IMR-90 (cell line): ENCODE measurements around the gene FBXL5. TPM values are rescaled to one million over a fixed set of nuclear protein-coding genes. Genes with fewer than 3 reads are reported as not detected.

Source experiments
- ATAC-seq: fragments of 200-7000 bp; cut with Tn5 transposase; 2 replicates; pipeline ENCODE4 v1.9.1; 2020; ENCODE audit warnings: low read depth, mild to moderate bottlenecking, moderate library complexity
- BruUV-seq: library from RNA; stranded (reverse); fragments of 400-500 nt; replicated peaks from 2 replicates; lab custom pipeline; 2021; lab: Mats Ljungman, UMichigan
- CTCF ChIA-PET: fragments of 300-600 bp; formaldehyde crosslinking; extraction: SDS; loops from one replicate; lab custom pipeline; 2021; ENCODE audit warnings: antibody characterized with exemption; lab: Yijun Ruan, JAX
- POLR2A ChIA-PET: fragments of 300-600 bp; sonication (Branson Sonifier 250); formaldehyde crosslinking; loops from one replicate; lab custom pipeline; 2022; ENCODE audit warnings: antibody characterized with exemption; ENCODE audit not compliant: unreplicated experiment; lab: Charles Lee
- DNase-seq: peaks from one replicate; pipeline ENCODE4 v3.0.0; 2013
- H2AFZ ChIP-seq: replicated peaks from 2 replicates; pipeline ENCODE3; 2013; ENCODE audit warnings: low read length, mild to moderate bottlenecking; ENCODE audit not compliant: poor library complexity
- H2AK5ac ChIP-seq: 2 replicates; pipeline ENCODE4 v1.6.1; 2013; ENCODE audit warnings: low read depth, low read length, inconsistent platforms
- H2AK9ac ChIP-seq: replicated peaks from 2 replicates; pipeline ENCODE3; 2013; ENCODE audit warnings: mild to moderate bottlenecking, low read depth, low read length, moderate library complexity; ENCODE audit not compliant: poor library complexity
- H2BK120ac ChIP-seq: 2 replicates; pipeline ENCODE4 v1.6.1; 2013; ENCODE audit warnings: low read depth, low read length, inconsistent platforms
- H2BK15ac ChIP-seq: 3 replicates; pipeline ENCODE4 v1.6.1; 2013; ENCODE audit warnings: low read depth, low read length, inconsistent platforms
- H2BK20ac ChIP-seq: 2 replicates; pipeline ENCODE4 v1.6.1; 2013; ENCODE audit warnings: low read depth, mild to moderate bottlenecking, inconsistent platforms, low read length, moderate library complexity
- H2BK5ac ChIP-seq: 2 replicates; pipeline ENCODE4 v1.6.1; 2013; ENCODE audit warnings: mild to moderate bottlenecking, low read depth, low read length, inconsistent platforms; ENCODE audit not compliant: poor library complexity, severe bottlenecking
- H3K14ac ChIP-seq: replicated peaks from 2 replicates; pipeline ENCODE4 v1.6.1; 2013; ENCODE audit warnings: low read depth, low read length, inconsistent platforms
- H3K18ac ChIP-seq: 2 replicates; pipeline ENCODE4 v1.6.1; 2013; ENCODE audit warnings: low read depth, low read length, control low read depth
- H3K23ac ChIP-seq: 2 replicates; pipeline ENCODE4 v1.6.1; 2013; ENCODE audit warnings: low read depth, low read length, inconsistent platforms
- H3K27ac ChIP-seq: 2 replicates; pipeline ENCODE4 v1.5.1; 2013; ENCODE audit warnings: mild to moderate bottlenecking, control low read depth, low read length; ENCODE audit not compliant: insufficient read depth
- H3K27me3 ChIP-seq: 2 replicates; pipeline ENCODE4 v1.6.1; 2013; ENCODE audit warnings: low read length; ENCODE audit not compliant: control insufficient read depth, insufficient read depth
- H3K36me3 ChIP-seq: 2 replicates; pipeline ENCODE4 v1.6.1; 2013; ENCODE audit warnings: low read length, mixed read lengths; ENCODE audit not compliant: control insufficient read depth, insufficient read depth
- H3K4ac ChIP-seq: 2 replicates; pipeline ENCODE4 v1.6.1; 2013; ENCODE audit warnings: low read depth, low read length, inconsistent platforms
- H3K4me1 ChIP-seq: 2 replicates; pipeline ENCODE4 v1.6.1; 2013; ENCODE audit warnings: low read length, mixed read lengths; ENCODE audit not compliant: control insufficient read depth, insufficient read depth
- H3K4me2 ChIP-seq: 2 replicates; pipeline ENCODE4 v1.6.1; 2013; ENCODE audit warnings: low read depth, mild to moderate bottlenecking, control low read depth, low read length, moderate library complexity
- H3K4me3 ChIP-seq: 2 replicates; pipeline ENCODE4 v1.5.1; 2013; ENCODE audit warnings: low read depth, mild to moderate bottlenecking, control low read depth, low read length, moderate library complexity; ENCODE audit not compliant: insufficient read depth
- H3K56ac ChIP-seq: 2 replicates; pipeline ENCODE4 v1.6.1; 2013; ENCODE audit warnings: low read length, inconsistent platforms; ENCODE audit not compliant: insufficient read depth; ENCODE audit errors: extremely low read depth
- H3K79me1 ChIP-seq, 2 experiments: 2 replicates each; pipeline ENCODE4 v1.6.1; 2013; ENCODE audit warnings: low read length in 2 of 2, inconsistent platforms in 1 of 2, low read depth in 1 of 2
- H3K9ac ChIP-seq: 2 replicates; pipeline ENCODE4 v1.6.1; 2013; ENCODE audit warnings: low read depth, low read length, control low read depth
- H3K9me1 ChIP-seq: 2 replicates; pipeline ENCODE4 v1.6.1; 2013; ENCODE audit warnings: low read length, inconsistent platforms; ENCODE audit not compliant: insufficient read depth
- H3K9me3 ChIP-seq: 2 replicates; pipeline ENCODE4 v1.6.1; 2013; ENCODE audit warnings: low read length; ENCODE audit not compliant: control insufficient read depth, insufficient read depth
- H4K20me1 ChIP-seq: 2 replicates; pipeline ENCODE4 v1.6.1; 2013; ENCODE audit warnings: low read length, inconsistent platforms; ENCODE audit not compliant: insufficient read depth
- H4K5ac ChIP-seq: 2 replicates; pipeline ENCODE4 v1.6.1; 2013; ENCODE audit warnings: mild to moderate bottlenecking, low read depth, low read length, control low read depth
- H4K8ac ChIP-seq, 2 experiments: 2 replicates each; pipeline ENCODE4 v1.6.1; 2013; ENCODE audit warnings: low read depth in 2 of 2, low read length in 2 of 2, control low read depth in 1 of 2, inconsistent platforms in 1 of 2
- H4K91ac ChIP-seq: 2 replicates; pipeline ENCODE4 v1.6.1; 2013; ENCODE audit warnings: low read depth, low read length, inconsistent platforms; ENCODE audit not compliant: insufficient read depth
- BHLHE40 ChIP-seq: fragments of 150-350 bp; IDR thresholded peaks from 2 replicates; pipeline ENCODE4 v1.6.1; 2016; ENCODE audit warnings: mild to moderate bottlenecking, low read depth, low read length
- CEBPB ChIP-seq: IDR thresholded peaks from 2 replicates; pipeline ENCODE4 v1.6.1; 2012; ENCODE audit warnings: low read depth, low read length, improper control_type of control experiment
- CHD1 ChIP-seq: IDR thresholded peaks from 2 replicates; pipeline ENCODE4 v1.6.1; 2012; ENCODE audit warnings: low read depth, low read length, improper control_type of control experiment
- CTCF ChIP-seq: conservative IDR thresholded peaks from 2 replicates; pipeline ENCODE4 v1.5.1; 2012; ENCODE audit warnings: mild to moderate bottlenecking, low read depth, low read length, improper control_type of control experiment
- FOS ChIP-seq: fragments of 150-350 bp; IDR thresholded peaks from 2 replicates; pipeline ENCODE4 v1.6.1; 2016; ENCODE audit warnings: low read depth, low read length
- NFE2L2 ChIP-seq: fragments of 150-350 bp; IDR thresholded peaks from 2 replicates; pipeline ENCODE4 v1.6.1; 2016; ENCODE audit warnings: low read depth, mild to moderate bottlenecking, low read length
- POLR2A ChIP-seq: IDR thresholded peaks from 2 replicates; pipeline ENCODE4 v1.6.1; 2012; ENCODE audit warnings: mild to moderate bottlenecking, low read depth, low read length
- RAD21 ChIP-seq: IDR thresholded peaks from 2 replicates; pipeline ENCODE4 v1.6.1; 2012; ENCODE audit warnings: low read length, improper control_type of control experiment
- RCOR1 ChIP-seq: IDR thresholded peaks from 2 replicates; pipeline ENCODE4 v1.6.1; 2012; ENCODE audit warnings: mild to moderate bottlenecking, low read length, improper control_type of control experiment; ENCODE audit not compliant: insufficient replicate concordance
- RFX5 ChIP-seq: IDR thresholded peaks from 2 replicates; pipeline ENCODE4 v1.8.0; 2012; ENCODE audit warnings: low read depth, mild to moderate bottlenecking, low read length, moderate library complexity
- USF2 ChIP-seq: fragments of 150-350 bp; IDR thresholded peaks from 2 replicates; pipeline ENCODE4 v1.6.1; 2017; ENCODE audit warnings: mild to moderate bottlenecking, antibody characterized with exemption, low read length, low read depth
- whole genome bisulfite sequencing, 2 experiments: methylation state at CpG; one replicate each; pipeline versions ENCODE4 v1.1.5 to v1.1.7; 2013; ENCODE audit warnings: missing lambda C conversion rate in 2 of 2; ENCODE audit not compliant: insufficient read length in 1 of 2; ENCODE audit errors: extremely low coverage in 2 of 2; 5-methylcytosine and 5-hydroxymethylcytosine counted together
- dilution Hi-C: fragments of 300-500 bp; cut with HindIII; formaldehyde crosslinking; loops from one replicate; pipeline ENCODE4 v1.14.3; 2018; ENCODE audit warnings: low sequenced_read_pairs; ENCODE audit not compliant: unreplicated experiment
- in situ Hi-C: fragments of 300-500 bp; cut with MboI; formaldehyde crosslinking; loops from 3 replicates; pipeline ENCODE4 v1.14.3; 2019; ENCODE audit warnings: low sequenced_read_pairs, inconsistent platforms, mixed read lengths
- intact Hi-C: fragments of 100-400 bp; cut with micrococcal nuclease; formaldehyde crosslinking; loops from 2 replicates; pipeline ENCODE4 v1.10.0; 2022
- polyA plus RNA-seq, 3 experiments: library from polyadenylated mRNA; depleted of rRNA; stranded (reverse); fragments of >200 nt; gene quantifications; 2 replicates each; pipeline ENCODE4 v1.2.3, GENCODE V29; 2012; ENCODE audit warnings: low replicate concordance in 1 of 3
- total RNA-seq: library from RNA; depleted of rRNA; stranded (reverse); fragments of >200 nt; gene quantifications from 2 replicates; pipeline ENCODE4 v1.2.3, GENCODE V29; 2012
- TF ChIP-seq, protein P1 (sequence below): fragments of 150-350 bp; IDR thresholded peaks from 2 replicates; pipeline ENCODE4 v1.6.1; 2016; ENCODE audit warnings: low read depth, mild to moderate bottlenecking, low read length, moderate library complexity, borderline replicate concordance

Gene FBXL5
- total and polyA plus RNA-seq, 2 of the 4 experiments (the other 2 are of a cell fraction), result 20.3 to 62.6 TPM

GRCh38 chr4:15598644-15599043 lies 56.5 kb downstream of the FBXL5 start:
- POLR2A ChIA-PET, result no interaction called here
- Histone ChIP-seq H3K23ac (no peak overlapping the region), H4K20me1 (peaks cover 4% of the 10 kb centered on the region; the same call in 1 of the 2 replicates), H3K27ac (no peak overlapping the region), H3K36me3 (peaks cover 14% of the 10 kb centered on the region), H3K9me3 (no peaks in the 10 kb centered on the region; the same call in 1 of the 2 replicates), H2BK20ac (0 out of 2 replicates have a peak overlapping the region, but pooled peaks have one; percentile 27), H2AK9ac (no peak overlapping the region), H4K91ac (no peak overlapping the region), H3K4me3 (no peak overlapping the region), H3K27me3 (no peaks in the 10 kb centered on the region), H2BK120ac (no peak overlapping the region), H2AK5ac (no peak overlapping the region), H4K5ac (no peak overlapping the region), H4K8ac (no peak overlapping the region), H3K4me1 (peaks cover 2% of the 10 kb centered on the region; the same call in 1 of the 2 replicates), H2BK15ac (no peak overlapping the region), H3K14ac (no peak overlapping the region), H3K56ac (no peak overlapping the region; the same call in 1 of the 2 replicates), H2AFZ (no peak overlapping the region), H3K9me1 (peaks cover 3% of the 10 kb centered on the region; the same call in 1 of the 2 replicates), H3K18ac (no peak overlapping the region), H3K4ac (peak overlapping the region; percentile 52; the same call in 1 of the 2 replicates), H3K4me2 (no peak overlapping the region), H3K9ac (no peak overlapping the region), H2BK5ac (peak overlapping the region; percentile 64), H3K79me1 (0 out of 4 replicates have a peak, but pooled peaks cover 0 to 4% of the 10 kb centered on the region in 2 experiments)
- ATAC-seq (peak; percentile 94), DNase-seq (peak; percentile 91)
- WGBS, 2 experiments, result no CpG with 5 or more reads among the region's 4 CpGs
- no TSS peak for BruUV-seq
- TF ChIP-seq RFX5, result no peak
- TF ChIP-seq NFE2L2, result no peak
- TF ChIP-seq RCOR1, result no peak
- TF ChIP-seq FOS, result peak; percentile 84
- TF ChIP-seq POLR2A, result no peak
- TF ChIP-seq RAD21, result no peak
- peak; percentile 73 for TF ChIP-seq CEBPB
- no peak for TF ChIP-seq CTCF
- peak; percentile 58; the same call in 1 of the 2 replicates for TF ChIP-seq BHLHE40
- TF ChIP-seq USF2, result no peak
- TF ChIP-seq CHD1, result no peak
- TF ChIP-seq, protein P1, sequence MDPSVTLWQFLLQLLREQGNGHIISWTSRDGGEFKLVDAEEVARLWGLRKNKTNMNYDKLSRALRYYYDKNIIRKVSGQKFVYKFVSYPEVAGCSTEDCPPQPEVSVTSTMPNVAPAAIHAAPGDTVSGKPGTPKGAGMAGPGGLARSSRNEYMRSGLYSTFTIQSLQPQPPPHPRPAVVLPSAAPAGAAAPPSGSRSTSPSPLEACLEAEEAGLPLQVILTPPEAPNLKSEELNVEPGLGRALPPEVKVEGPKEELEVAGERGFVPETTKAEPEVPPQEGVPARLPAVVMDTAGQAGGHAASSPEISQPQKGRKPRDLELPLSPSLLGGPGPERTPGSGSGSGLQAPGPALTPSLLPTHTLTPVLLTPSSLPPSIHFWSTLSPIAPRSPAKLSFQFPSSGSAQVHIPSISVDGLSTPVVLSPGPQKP, result no peak
- intact Hi-C loops, result no loop called here
- CTCF ChIA-PET, result interaction anchor here (1.3 kb wide), 1 partner anchor 36 kb away, joined by 3 read pairs; no protein-coding TSS in a partner anchor
- in situ Hi-C loops, result no loop called here
- dilution Hi-C loops, result no loop called here
